GM10248 (cell line): Measurements from ENCODE around the gene EFNA1.

Experiments used
- CTCF ChIA-PET: fragments of 300-600 bp; sonication (Branson Sonifier 250); formaldehyde crosslinking; extraction: SDS; loops from one replicate; lab custom pipeline; 2021; ENCODE audit warnings: antibody characterized with exemption; lab: Yijun Ruan, JAX
- POLR2A ChIA-PET: fragments of 350-650 bp; sonication (Branson Sonifier 250); formaldehyde crosslinking; extraction: SDS; loops from one replicate; lab custom pipeline; 2020; ENCODE audit warnings: antibody characterized with exemption; lab: Yijun Ruan, JAX
- DNase-seq: peaks from one replicate; pipeline ENCODE4 v3.0.0; 2012; ENCODE audit errors: extremely low spot score
- TF ChIP-seq, protein P1 (sequence below): IDR thresholded peaks from 2 replicates; pipeline ENCODE4 v1.5.1; 2012; ENCODE audit warnings: mild to moderate bottlenecking, low read depth; ENCODE audit errors: extremely low read depth, missing control alignments, control extremely low read depth

EFNA1 gene

DNA sequence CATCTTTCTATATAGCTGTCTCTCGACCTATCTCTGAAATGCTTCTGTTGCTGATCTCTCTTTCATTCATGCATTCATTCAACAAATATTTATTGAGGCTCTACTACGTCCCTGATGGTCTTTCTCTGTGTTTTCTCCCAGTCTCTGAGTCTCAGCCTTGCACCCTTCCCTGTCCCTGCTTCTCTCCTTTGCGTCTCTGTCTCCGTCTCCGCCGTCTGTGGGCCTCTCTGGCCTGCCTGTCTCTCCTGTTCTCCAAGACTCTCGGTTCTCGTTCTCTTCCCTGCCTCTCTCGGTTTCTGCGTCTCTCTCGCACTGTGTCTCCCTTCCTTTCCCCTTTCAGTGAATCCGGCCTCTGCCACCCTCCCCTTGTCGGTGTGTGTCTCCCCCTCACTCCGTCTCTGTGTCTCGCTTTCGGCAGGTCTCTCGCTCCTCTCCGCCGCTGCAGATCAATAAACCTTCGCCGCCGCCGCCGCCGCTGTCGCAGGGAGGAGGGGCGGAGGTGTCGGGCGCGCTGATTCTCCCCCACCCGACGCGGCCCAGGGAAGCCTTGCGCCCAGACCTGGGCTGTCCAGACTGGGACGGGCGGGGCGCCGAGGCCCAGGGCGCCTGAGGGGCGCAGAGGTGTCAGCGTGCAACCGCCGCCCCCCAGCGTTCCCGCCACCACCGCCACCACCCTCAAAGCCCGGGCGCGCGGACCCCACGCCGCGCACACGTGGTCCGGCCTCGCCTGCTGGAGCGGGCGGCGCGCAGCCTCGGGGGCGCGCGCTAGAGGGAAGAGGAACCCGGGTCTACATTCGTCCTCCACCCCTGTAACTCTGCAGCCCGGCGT is 46.0 kb upstream of the EFNA1 start:
- no peak for DNase-seq
- CTCF ChIA-PET = interaction anchor here (1.0 to 5.1 kb wide), 9 partner anchors 8 to 91 kb away, joined by 3 to 169 read pairs (median 4); partner anchors contain the start of genes EFNA4 and KRTCAP2
- POLR2A ChIA-PET = no interaction called here
- TF ChIP-seq, protein P1, sequence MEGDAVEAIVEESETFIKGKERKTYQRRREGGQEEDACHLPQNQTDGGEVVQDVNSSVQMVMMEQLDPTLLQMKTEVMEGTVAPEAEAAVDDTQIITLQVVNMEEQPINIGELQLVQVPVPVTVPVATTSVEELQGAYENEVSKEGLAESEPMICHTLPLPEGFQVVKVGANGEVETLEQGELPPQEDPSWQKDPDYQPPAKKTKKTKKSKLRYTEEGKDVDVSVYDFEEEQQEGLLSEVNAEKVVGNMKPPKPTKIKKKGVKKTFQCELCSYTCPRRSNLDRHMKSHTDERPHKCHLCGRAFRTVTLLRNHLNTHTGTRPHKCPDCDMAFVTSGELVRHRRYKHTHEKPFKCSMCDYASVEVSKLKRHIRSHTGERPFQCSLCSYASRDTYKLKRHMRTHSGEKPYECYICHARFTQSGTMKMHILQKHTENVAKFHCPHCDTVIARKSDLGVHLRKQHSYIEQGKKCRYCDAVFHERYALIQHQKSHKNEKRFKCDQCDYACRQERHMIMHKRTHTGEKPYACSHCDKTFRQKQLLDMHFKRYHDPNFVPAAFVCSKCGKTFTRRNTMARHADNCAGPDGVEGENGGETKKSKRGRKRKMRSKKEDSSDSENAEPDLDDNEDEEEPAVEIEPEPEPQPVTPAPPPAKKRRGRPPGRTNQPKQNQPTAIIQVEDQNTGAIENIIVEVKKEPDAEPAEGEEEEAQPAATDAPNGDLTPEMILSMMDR = no peak

GRCh38 chr1:155082301-155083051 is 45.2 kb upstream of the EFNA1 start:
- ChIA-PET POLR2A (interaction anchor here (0.5 kb wide), 1 partner anchor 13 kb away, joined by 4 read pairs; no protein-coding TSS in a partner anchor), CTCF (interaction anchor here (1.0 to 5.1 kb wide), 2 partner anchors 23 to 90 kb away, joined by 3 to 169 read pairs; partner anchors contain the start of genes EFNA4 and KRTCAP2)
- TF ChIP-seq, protein P1 = no peak
- DNase-seq = no peak

DNA sequence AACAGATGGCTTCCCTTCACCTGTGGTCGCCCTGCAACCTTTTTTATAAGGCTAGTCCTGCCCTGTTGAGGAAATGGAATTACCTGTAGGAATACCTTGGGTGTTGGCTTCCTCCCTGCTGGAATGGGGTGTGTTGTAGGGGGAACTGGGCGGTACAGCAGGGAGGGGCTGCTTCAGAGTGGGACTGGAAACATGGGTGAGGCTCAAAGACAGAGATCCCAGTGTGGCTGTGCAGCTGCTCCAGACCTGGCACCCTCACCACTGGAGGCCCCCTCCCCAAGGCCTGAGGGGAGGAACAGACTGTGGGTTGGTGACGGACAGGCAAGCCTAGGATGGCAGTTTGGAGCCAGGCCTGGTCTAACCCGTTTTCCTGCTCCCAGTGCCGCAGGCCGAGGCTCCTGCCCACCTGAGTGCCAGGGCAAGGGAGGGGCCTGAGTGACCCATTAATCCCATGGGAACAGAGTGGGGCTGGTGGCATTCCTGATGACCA is 44.6 kb upstream of the EFNA1 start:
- no peak for DNase-seq
- TF ChIP-seq, protein P1 = no peak
- POLR2A ChIA-PET = interaction anchor here (0.5 kb wide), 1 partner anchor 13 kb away, joined by 4 read pairs; no protein-coding TSS in a partner anchor
- CTCF ChIA-PET = interaction anchor here (1.0 to 5.1 kb wide), 7 partner anchors 8 to 523 kb away, joined by 3 to 169 read pairs (median 42); partner anchors contain the start of genes EFNA4 and KRTCAP2

DNA sequence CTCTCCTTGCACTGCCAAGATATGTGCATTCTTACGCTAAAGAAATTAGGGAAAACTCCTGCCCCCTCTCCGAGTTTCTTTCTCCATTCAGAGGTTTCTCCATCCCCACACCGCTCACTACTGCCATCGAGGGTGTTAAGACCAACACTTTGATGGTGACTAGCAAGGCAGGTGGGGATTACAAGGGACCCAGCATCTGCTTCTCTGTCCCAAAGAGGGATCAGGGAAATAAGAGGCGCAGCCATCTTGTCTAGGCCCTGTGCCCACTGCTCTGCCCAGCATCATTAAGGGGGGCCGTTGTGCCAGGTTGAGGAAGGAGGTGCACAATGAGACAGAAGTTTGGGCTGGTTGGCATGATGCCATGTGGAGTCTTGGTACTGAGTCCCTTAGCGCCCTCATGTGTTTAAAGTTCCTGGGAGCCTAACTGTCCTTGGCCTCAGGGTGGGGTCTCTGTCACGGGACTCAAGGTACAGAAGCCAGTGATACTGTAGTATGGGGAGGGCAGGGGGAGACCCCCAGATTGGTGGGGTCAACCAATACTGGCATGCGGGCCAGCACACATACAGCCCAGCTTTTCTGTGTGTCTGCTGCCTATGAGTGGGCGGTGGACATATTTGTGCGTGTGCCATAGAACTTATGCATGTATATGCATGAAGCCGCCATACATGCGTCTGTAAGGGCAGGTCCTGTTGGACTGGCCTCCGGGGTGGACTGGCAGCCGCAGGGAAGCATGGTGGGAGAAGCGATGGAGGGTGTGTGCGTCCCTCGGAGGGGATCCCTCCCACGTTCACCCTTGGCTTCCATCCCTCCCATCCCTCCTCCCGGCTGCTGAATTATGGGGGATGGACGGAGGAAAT is 43.6 kb upstream of the EFNA1 start:
- TF ChIP-seq, protein P1 = peak; percentile 41
- no peak for DNase-seq
- CTCF ChIA-PET = interaction anchor here (1.0 to 5.1 kb wide), 26 partner anchors 9 to 605 kb away, joined by 3 to 169 read pairs (median 8); partner anchors contain the start of genes ADAM15, DPM3, EFNA4 and KRTCAP2
- POLR2A ChIA-PET = no interaction called here

- peak; percentile 96 for DNase-seq
- TF ChIP-seq, protein P1 = peak; percentile 94
- ChIA-PET POLR2A (interaction anchor here (1.1 kb wide), 1 partner anchor 68 kb away, joined by 4 read pairs; no protein-coding TSS in a partner anchor), CTCF (interaction anchor here (0.6 to 5.1 kb wide), 66 partner anchors 9 to 606 kb away, joined by 3 to 169 read pairs (median 5); partner anchors contain the start of genes ADAM15, DPM3, EFNA4 and FLAD1)
Observed at GRCh38 chr1:155084722-155085503, 42.8 kb upstream of the EFNA1 start.
